Testis (tissue), 3 donors: ENCODE data around the gene MLXIP. TPM values are rescaled to one million over a fixed set of nuclear protein-coding genes. Genes with fewer than 3 reads are reported as not detected.

Source experiments
- DNase-seq: peaks from one replicate; pipeline ENCODE4 v3.0.0-alpha.2; 2019
- H3K27ac ChIP-seq, 2 donors: fragments of 200-600 bp; sonication (generic); one replicate each; pipeline ENCODE4 v1.5.1; 2019
- H3K27me3 ChIP-seq: fragments of 200-600 bp; sonication (generic); one replicate; pipeline ENCODE4 v1.5.1; 2019
- H3K36me3 ChIP-seq: fragments of 200-600 bp; sonication (generic); one replicate; pipeline ENCODE4 v1.5.1; 2017; ENCODE audit warnings: low read depth; ENCODE audit errors: missing control alignments
- H3K4me1 ChIP-seq: fragments of 200-600 bp; sonication (generic); one replicate; pipeline ENCODE4 v1.5.1; 2019
- H3K4me3 ChIP-seq, 2 donors: fragments of 200-600 bp; sonication (generic); one replicate each; pipeline ENCODE4 v1.5.1; 2017 to 2019
- H3K9me3 ChIP-seq: fragments of 200-600 bp; sonication (generic); one replicate; pipeline ENCODE4 v1.5.1; 2017
- POLR2A ChIP-seq: fragments of 450-650 bp; IDR thresholded peaks from one replicate; pipeline ENCODE4 v1.6.1; 2017; ENCODE audit warnings: antibody characterized with exemption, mild to moderate bottlenecking, moderate library complexity
- WGBS, 2 donors: methylation state at CpG; one replicate each; pipeline ENCODE4 v1.1.5; 2018; 5-methylcytosine and 5-hydroxymethylcytosine counted together
- intact Hi-C: fragments of 100-400 bp; cut with DNase I; formaldehyde crosslinking; loops from one replicate; pipeline ENCODE4 v1.15.1; 2023; ENCODE audit warnings: low total_unique reads
- polyA plus RNA-seq: library from polyadenylated mRNA; stranded (reverse); fragments of 350-450 nt; fragmentation: Illumina TruSeq; extraction: RNeasy Lipid Tissue Mini Kit (QIAGEN cat#74804); gene quantifications from one replicate; pipeline ENCODE4 v1.2.3, GENCODE V29; 2014; ENCODE audit warnings: low read depth, low replicate concordance; ENCODE audit not compliant: insufficient read depth
- total RNA-seq, 2 donors: library from RNA; depleted of rRNA; stranded (reverse); fragments of >200 nt; gene quantifications; one replicate each; pipeline ENCODE4 v1.2.3, GENCODE V29; 2016
- TF ChIP-seq, protein P1 (sequence below), 3 experiments: fragments of 450-650 bp in 2 of 3; fragments of 200-600 bp in 1 of 3; sonication (generic) in 1 of 3; IDR thresholded peaks; one replicate each; pipeline ENCODE4 v1.5.1; 2016 to 2019; ENCODE audit warnings: antibody characterized with exemption in 3 of 3, mild to moderate bottlenecking in 2 of 3, moderate library complexity in 1 of 3

Gene MLXIP
- total and polyA plus RNA-seq, 3 donors from 2014 or later: 39.9 to 67.9 (median 61.2) TPM

DNA sequence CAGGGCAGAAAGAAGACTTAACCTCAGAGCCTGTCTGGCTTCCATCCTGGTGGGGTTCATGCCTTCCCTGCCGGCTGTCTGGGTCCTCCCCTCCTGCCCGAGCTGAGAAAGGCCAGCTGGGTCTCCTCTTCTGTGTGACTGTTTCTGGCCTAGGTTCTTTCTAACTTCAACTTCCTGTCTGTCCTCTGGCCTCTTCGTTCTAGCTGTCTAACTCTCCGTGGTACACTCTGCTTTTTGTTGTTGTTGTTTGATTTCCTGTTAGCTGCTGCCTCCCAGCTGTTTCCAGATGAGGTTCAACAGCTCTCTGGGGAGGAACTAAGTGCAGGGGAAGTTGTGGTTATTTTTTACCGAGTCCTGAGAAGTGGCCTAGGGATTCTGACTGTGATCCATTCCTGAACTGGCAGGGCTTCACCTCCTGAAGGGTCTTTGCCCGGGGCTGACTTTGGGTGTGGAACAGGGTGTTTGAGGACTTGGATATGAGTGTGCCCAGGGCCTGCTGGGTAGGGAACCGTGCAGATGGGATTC, 3.2 kb downstream of the MLXIP start:
- Histone ChIP-seq H3K4me1 (peaks cover 33% of the 10 kb centered on the region), H3K4me3 (peak overlapping the region in 1 of 2 donors; percentile 21), H3K9me3 (no peaks in the 10 kb centered on the region), H3K27me3 (no peaks in the 10 kb centered on the region), H3K36me3 (no peaks in the 10 kb centered on the region), H3K27ac (peak overlapping the region; percentile 40 to 73)
- intact Hi-C loops: no loop called here
- peak; percentile 55 for DNase-seq
- TF ChIP-seq POLR2A: no peak
- TF ChIP-seq, protein P1, sequence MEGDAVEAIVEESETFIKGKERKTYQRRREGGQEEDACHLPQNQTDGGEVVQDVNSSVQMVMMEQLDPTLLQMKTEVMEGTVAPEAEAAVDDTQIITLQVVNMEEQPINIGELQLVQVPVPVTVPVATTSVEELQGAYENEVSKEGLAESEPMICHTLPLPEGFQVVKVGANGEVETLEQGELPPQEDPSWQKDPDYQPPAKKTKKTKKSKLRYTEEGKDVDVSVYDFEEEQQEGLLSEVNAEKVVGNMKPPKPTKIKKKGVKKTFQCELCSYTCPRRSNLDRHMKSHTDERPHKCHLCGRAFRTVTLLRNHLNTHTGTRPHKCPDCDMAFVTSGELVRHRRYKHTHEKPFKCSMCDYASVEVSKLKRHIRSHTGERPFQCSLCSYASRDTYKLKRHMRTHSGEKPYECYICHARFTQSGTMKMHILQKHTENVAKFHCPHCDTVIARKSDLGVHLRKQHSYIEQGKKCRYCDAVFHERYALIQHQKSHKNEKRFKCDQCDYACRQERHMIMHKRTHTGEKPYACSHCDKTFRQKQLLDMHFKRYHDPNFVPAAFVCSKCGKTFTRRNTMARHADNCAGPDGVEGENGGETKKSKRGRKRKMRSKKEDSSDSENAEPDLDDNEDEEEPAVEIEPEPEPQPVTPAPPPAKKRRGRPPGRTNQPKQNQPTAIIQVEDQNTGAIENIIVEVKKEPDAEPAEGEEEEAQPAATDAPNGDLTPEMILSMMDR (IDR thresholded peaks at IDR 0.05): no peak
- WGBS, 2 donors: 25 to 35% methylated on average over 7 of the region's 7 CpGs

DNA sequence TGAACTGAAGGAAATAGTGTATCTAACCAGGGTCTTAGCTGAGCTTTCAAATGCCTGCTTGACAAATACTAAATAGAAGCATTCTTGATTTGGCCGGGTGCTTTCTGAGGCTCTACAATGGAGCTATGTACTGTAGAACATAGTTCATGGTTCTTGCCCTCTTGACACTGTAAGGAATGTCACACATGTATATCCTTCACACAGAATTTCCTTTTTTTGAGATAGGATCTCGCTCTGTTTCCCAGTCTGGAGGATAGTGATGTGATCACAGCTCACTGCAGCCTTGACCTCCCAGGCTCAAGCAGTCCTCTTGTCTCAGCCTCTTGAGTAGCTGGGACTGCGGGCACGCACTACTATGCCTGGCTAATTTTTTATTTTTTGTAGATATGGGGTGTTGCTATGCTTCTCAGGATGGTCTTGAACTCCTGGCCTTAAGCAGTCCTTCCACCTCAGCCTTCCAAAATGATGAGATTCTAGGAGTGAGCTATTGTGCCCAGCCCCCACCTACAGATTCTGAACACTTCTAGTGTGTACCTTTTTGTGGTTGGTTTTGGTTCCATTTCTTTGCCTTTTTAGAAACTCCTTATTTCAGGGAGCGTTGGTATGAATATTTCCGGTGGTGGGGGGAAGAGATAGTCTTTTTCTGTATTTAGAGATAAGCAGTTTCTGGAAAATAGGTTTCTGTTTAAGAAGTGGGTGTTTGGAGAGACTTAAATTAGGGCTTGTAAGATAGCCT, 4.2 kb downstream of the MLXIP start:
- no peak overlapping the region for H3K4me3 ChIP-seq
- H3K4me1 ChIP-seq: peaks cover 40% of the 10 kb centered on the region
- peak overlapping the region; percentile 0 to 73 for H3K27ac ChIP-seq
- WGBS, 2 donors: 42 to 53% methylated on average over 6 of the region's 6 CpGs
- no peaks in the 10 kb centered on the region for H3K36me3 ChIP-seq
- H3K9me3 ChIP-seq: no peaks in the 10 kb centered on the region
- TF ChIP-seq POLR2A: no peak
- H3K27me3 ChIP-seq: no peaks in the 10 kb centered on the region
- intact Hi-C loops: no loop called here
- DNase-seq: no peak

DNA sequence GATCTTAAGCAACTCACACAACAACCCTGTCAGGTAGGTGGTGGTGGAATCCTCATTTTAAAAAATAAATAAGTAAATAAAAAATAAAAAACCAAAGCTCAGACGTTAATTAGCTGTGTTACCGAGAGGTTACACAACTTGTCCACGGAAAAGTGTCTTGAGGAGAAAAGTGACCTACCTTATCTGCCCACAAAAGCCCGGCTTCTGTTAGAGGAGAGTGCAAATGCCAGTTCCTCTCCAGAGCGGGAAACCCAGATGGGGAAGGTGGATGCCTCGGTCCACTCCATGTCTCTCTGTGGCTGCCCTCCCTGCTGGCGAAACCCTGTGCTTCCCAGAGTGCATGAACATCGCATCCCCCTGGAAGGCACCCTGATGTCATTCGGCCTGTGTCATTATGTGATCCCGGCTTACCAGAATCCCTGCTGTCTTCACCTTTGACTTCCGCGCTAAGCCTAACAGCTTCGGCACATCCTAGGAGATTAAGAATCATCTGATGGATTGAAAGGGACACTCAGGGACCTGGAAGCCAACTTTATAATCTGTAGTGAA, 6.4 kb downstream of the MLXIP start:
- H3K4me3 ChIP-seq: no peak overlapping the region
- 86 to 95% methylated on average over 13 of the region's 13 CpGs for WGBS, 2 donors
- H3K36me3 ChIP-seq: no peaks in the 10 kb centered on the region
- intact Hi-C loops: no loop called here
- no peak overlapping the region for H3K27ac ChIP-seq
- no peak for DNase-seq
- TF ChIP-seq POLR2A: no peak
- TF ChIP-seq, protein P1 (IDR thresholded peaks at IDR 0.05): no peak
- no peaks in the 10 kb centered on the region for H3K27me3 ChIP-seq
- no peaks in the 10 kb centered on the region for H3K9me3 ChIP-seq
- H3K4me1 ChIP-seq: peaks cover 49% of the 10 kb centered on the region

DNA sequence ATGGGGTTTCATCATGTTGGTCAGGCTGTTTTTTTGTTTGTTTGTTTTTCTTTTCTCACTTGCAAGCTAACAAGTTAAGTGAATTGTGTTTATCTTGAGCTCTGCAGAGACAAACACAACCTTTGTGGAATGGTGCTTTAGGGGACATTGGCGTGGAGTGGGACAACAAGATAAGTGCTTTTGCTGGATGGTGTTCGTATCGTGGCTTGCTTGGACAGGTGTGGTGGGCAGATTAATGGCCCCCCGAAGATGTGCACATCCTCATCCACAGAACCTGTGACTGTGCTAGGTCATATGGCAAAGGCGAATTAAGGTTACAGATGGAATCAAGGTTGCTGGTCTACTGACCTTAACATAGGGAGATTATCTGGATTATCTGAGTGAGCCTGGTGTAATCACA, 7.0 kb downstream of the MLXIP start:
- no peak for DNase-seq
- Histone ChIP-seq H3K4me1 (peaks cover 48% of the 10 kb centered on the region), H3K27ac (no peak overlapping the region)

DNA sequence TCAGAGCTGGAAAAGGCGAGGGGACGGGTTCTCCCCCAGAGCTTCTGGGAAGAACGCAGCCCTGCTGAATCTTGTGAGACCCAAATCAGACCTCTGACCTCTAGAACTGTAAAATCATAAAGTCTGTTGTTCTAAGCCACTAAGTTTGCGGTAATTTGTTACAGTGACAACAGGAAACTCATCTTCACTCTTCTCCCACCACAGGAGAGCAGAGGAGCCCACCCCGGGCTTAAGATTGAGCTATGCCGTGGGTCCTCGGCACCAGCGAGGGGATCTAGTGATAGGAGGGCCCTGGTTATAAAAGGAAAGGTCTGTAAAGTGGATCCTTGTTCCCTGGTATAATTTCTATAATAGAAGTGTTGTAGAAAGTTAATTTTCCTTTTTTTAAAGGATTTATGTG, 7.6 kb downstream of the MLXIP start:
- peaks cover 52% of the 10 kb centered on the region for H3K4me1 ChIP-seq
- TF ChIP-seq POLR2A: no peak
- TF ChIP-seq, protein P1 (IDR thresholded peaks at IDR 0.05): no peak

More for the DNA sequence above, 7.0 kb downstream of the MLXIP start:
- 72 to 88% methylated on average over 5 of the region's 5 CpGs for WGBS, 2 donors
- Histone ChIP-seq H3K4me3 (no peak overlapping the region), H3K27me3 (no peaks in the 10 kb centered on the region), H3K36me3 (no peaks in the 10 kb centered on the region), H3K9me3 (no peaks in the 10 kb centered on the region)
- intact Hi-C loops: no loop called here
- no peak for TF ChIP-seq POLR2A
- TF ChIP-seq, protein P1 (IDR thresholded peaks at IDR 0.05): no peak

More for the DNA sequence above, 7.6 kb downstream of the MLXIP start:
- intact Hi-C loops: no loop called here
- Histone ChIP-seq H3K4me3 (no peak overlapping the region), H3K36me3 (no peaks in the 10 kb centered on the region), H3K27me3 (no peaks in the 10 kb centered on the region), H3K27ac (peak overlapping the region in 1 of 2 donors; percentile 8), H3K9me3 (no peaks in the 10 kb centered on the region)
- 82 to 84% methylated on average over 8 of the region's 8 CpGs for WGBS, 2 donors
- no peak for DNase-seq
